ENCODE data around the gene SGCA.

SGCA gene

GRCh38 chr17:50203086-50203485, 37.3 kb downstream of the SGCA start:
- Histone ChIP-seq H3K27ac (ENCODE audit: low read depth, low read length) (no peak overlapping the region), H3K4me2 (ENCODE audit: low read length) (no peak overlapping the region), H4K20me1 (ENCODE audit: control insufficient read depth, insufficient read depth, low read depth, low read length) (no peaks in the 10 kb centered on the region), H3F3A (ENCODE audit: control insufficient read depth, insufficient read depth) (no peaks in the 10 kb centered on the region), H3K9me2 (replicated peaks; ENCODE audit: control insufficient read depth, low read length) (no peaks in the 10 kb centered on the region), H3K79me2 (ENCODE audit: control insufficient read depth, low read length) (no peaks in the 10 kb centered on the region), H3K9me3 (ENCODE audit: control insufficient read depth, insufficient read depth, low read length) (no peaks in the 10 kb centered on the region), H3K36me3 (ENCODE audit: control insufficient read depth, low read length) (no peaks in the 10 kb centered on the region), H3K4me3 (ENCODE audit: low read length) (no peak overlapping the region), H3K27me3 (ENCODE audit: control insufficient read depth, low read length) (peaks cover 60% of the 10 kb centered on the region), H3K4me1 (ENCODE audit: control insufficient read depth, low read length) (peaks cover 16% of the 10 kb centered on the region)
- TF ChIP-seq EZH2phosphoT487 (IDR thresholded peaks at IDR 0.05; ENCODE audit: borderline replicate concordance, low read length), result no peak
- no peak for TF ChIP-seq CTCF (IDR thresholded peaks at IDR 0.05; ENCODE audit: low read depth, low read length, poor library complexity, severe bottlenecking)

- no peaks in the 10 kb centered on the region for H4K20me1 ChIP-seq (ENCODE audit: control insufficient read depth, insufficient read depth, low read depth, low read length)
- H3K36me3 ChIP-seq (ENCODE audit: control insufficient read depth, low read length), result no peaks in the 10 kb centered on the region
- no peaks in the 10 kb centered on the region for H3K9me3 ChIP-seq (ENCODE audit: control insufficient read depth, insufficient read depth, low read length)
- H3K27me3 ChIP-seq (ENCODE audit: control insufficient read depth, low read length), result peaks cover 66% of the 10 kb centered on the region
- no peaks in the 10 kb centered on the region for H3K79me2 ChIP-seq (ENCODE audit: control insufficient read depth, low read length)
- H3K4me2 ChIP-seq (ENCODE audit: low read length), result no peak overlapping the region
- TF ChIP-seq CTCF (IDR thresholded peaks at IDR 0.05; ENCODE audit: low read depth, low read length, poor library complexity, severe bottlenecking) (no peak), EZH2phosphoT487 (IDR thresholded peaks at IDR 0.05; ENCODE audit: borderline replicate concordance, low read length) (no peak)
- peaks cover 16% of the 10 kb centered on the region for H3K4me1 ChIP-seq (ENCODE audit: control insufficient read depth, low read length)
- H3K4me3 ChIP-seq (ENCODE audit: low read length), result no peak overlapping the region
- H3F3A ChIP-seq (ENCODE audit: control insufficient read depth, insufficient read depth), result no peaks in the 10 kb centered on the region
- no peaks in the 10 kb centered on the region for H3K9me2 ChIP-seq (replicated peaks; ENCODE audit: control insufficient read depth, low read length)
- H3K27ac ChIP-seq (ENCODE audit: low read depth, low read length), result no peak overlapping the region
Measured at GRCh38 chr17:50203604-50204345, 38.0 kb downstream of the SGCA start.

GRCh38 chr17:50204431-50204830, 38.6 kb downstream of the SGCA start:
- Histone ChIP-seq H4K20me1 (ENCODE audit: control insufficient read depth, insufficient read depth, low read depth, low read length) (no peaks in the 10 kb centered on the region), H3K27me3 (ENCODE audit: control insufficient read depth, low read length) (peaks cover 70% of the 10 kb centered on the region), H3K4me1 (ENCODE audit: control insufficient read depth, low read length) (peaks cover 16% of the 10 kb centered on the region), H3K79me2 (ENCODE audit: control insufficient read depth, low read length) (no peaks in the 10 kb centered on the region), H3K36me3 (ENCODE audit: control insufficient read depth, low read length) (no peaks in the 10 kb centered on the region), H3K27ac (ENCODE audit: low read depth, low read length) (no peak overlapping the region), H3K4me3 (ENCODE audit: low read length) (no peak overlapping the region), H3F3A (ENCODE audit: control insufficient read depth, insufficient read depth) (no peaks in the 10 kb centered on the region), H3K9me3 (ENCODE audit: control insufficient read depth, insufficient read depth, low read length) (no peaks in the 10 kb centered on the region), H3K9me2 (replicated peaks; ENCODE audit: control insufficient read depth, low read length) (no peaks in the 10 kb centered on the region), H3K4me2 (ENCODE audit: low read length) (no peak overlapping the region)
- TF ChIP-seq CTCF (IDR thresholded peaks at IDR 0.05; ENCODE audit: low read depth, low read length, poor library complexity, severe bottlenecking) (no peak), EZH2phosphoT487 (IDR thresholded peaks at IDR 0.05; ENCODE audit: borderline replicate concordance, low read length) (no peak)
